ENCODE data around the gene TIGAR. TPM values are rescaled to one million over a fixed set of nuclear protein-coding genes. Genes with fewer than 3 reads are reported as not detected.

The TIGAR gene
- total RNA-seq, 1 experiment from 2014 or later = 42.7 TPM

DNA sequence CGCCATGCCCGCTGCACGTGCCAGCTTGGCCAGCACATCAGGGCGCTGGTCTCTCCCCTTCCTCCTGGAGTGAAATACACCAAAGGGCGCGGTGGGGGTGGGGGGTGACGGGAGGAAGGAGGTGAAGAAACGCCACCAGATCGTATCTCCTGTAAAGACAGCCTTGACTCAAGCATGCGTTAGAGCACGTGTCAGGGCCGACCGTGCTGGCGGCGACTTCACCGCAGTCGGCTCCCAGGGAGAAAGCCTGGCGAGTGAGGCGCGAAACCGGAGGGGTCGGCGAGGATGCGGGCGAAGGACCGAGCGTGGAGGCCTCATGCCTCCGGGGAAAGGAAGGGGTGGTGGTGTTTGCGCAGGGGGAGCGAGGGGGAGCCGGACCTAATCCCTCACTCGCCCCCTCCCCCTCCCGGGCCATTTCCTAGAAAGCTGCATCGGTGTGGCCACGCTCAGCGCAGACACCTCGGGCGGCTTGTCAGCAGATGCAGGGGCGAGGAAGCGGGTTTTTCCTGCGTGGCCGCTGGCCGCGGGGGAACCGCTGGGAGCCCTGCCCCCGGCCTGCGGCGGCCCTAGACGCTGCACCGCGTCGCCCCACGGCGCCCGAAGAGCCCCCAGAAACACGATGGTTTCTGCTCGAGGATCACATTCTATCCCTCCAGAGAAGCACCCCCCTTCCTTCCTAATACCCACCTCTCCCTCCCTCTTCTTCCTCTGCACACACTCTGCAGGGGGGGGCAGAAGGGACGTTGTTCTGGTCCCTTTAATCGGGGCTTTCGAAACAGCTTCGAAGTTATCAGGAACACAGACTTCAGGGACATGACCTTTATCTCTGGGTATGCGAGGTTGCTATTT, 48.4 kb upstream of the TIGAR start:
- intact Hi-C loops (cut with micrococcal nuclease; ENCODE audit: unreplicated experiment) = loop anchor here (1.0 kb wide), 2 partner anchors 257 to 306 kb away; no protein-coding TSS in a partner anchor
- BruUV-seq (replicated peaks) = no TSS peak
- H3K4me3 Mint-ChIP-seq (ENCODE audit: unreplicated experiment) = peak overlapping the region; percentile 98
- peak overlapping the region; percentile 11 for H3K27ac Mint-ChIP-seq (ENCODE audit: unreplicated experiment)
- H3K4me1 ChIP-seq = peaks cover 43% of the 10 kb centered on the region
- peak in 1 of 2 experiments; percentile 71 for DNase-seq
- CTCF ChIA-PET = interaction anchor here (0.6 to 1.3 kb wide), 5 partner anchors 35 to 275 kb away, joined by 3 to 5 read pairs (median 4); no protein-coding TSS in a partner anchor
- H3K27me3 ChIP-seq (replicated peaks; ENCODE audit: control insufficient read depth, insufficient read depth, low read length) = peaks cover 25% of the 10 kb centered on the region
- H3K4me3 ChIP-seq (ENCODE audit: low read depth, low read length) = peak overlapping the region; percentile 27
- POLR2A ChIA-PET = interaction anchor here (0.6 to 1.5 kb wide), 2 partner anchors 273 to 460 kb away, joined by 4 to 5 read pairs; no protein-coding TSS in a partner anchor
- TF ChIP-seq, protein P1, sequence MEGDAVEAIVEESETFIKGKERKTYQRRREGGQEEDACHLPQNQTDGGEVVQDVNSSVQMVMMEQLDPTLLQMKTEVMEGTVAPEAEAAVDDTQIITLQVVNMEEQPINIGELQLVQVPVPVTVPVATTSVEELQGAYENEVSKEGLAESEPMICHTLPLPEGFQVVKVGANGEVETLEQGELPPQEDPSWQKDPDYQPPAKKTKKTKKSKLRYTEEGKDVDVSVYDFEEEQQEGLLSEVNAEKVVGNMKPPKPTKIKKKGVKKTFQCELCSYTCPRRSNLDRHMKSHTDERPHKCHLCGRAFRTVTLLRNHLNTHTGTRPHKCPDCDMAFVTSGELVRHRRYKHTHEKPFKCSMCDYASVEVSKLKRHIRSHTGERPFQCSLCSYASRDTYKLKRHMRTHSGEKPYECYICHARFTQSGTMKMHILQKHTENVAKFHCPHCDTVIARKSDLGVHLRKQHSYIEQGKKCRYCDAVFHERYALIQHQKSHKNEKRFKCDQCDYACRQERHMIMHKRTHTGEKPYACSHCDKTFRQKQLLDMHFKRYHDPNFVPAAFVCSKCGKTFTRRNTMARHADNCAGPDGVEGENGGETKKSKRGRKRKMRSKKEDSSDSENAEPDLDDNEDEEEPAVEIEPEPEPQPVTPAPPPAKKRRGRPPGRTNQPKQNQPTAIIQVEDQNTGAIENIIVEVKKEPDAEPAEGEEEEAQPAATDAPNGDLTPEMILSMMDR (IDR thresholded peaks at IDR 0.05; ENCODE audit: insufficient read depth in 1 of 2, low read depth in 1 of 2, low read length in 1 of 2, severe bottlenecking in 1 of 2, unreplicated experiment in 1 of 2) = no peak
- H3K9me3 ChIP-seq = no peaks in the 10 kb centered on the region
- H3K27me3 Mint-ChIP-seq (ENCODE audit: insufficient read depth, unreplicated experiment) = peaks cover 47% of the 10 kb centered on the region
- H3K9me3 Mint-ChIP-seq (ENCODE audit: unreplicated experiment) = no peaks in the 10 kb centered on the region
- peaks cover 51% of the 10 kb centered on the region for H3K4me1 Mint-ChIP-seq (ENCODE audit: low read depth, unreplicated experiment)
- H3K36me3 ChIP-seq (ENCODE audit: control insufficient read depth, insufficient read depth, low read length) = no peaks in the 10 kb centered on the region
- peaks cover 62% of the 10 kb centered on the region for H3K36me3 Mint-ChIP-seq (ENCODE audit: insufficient read depth, unreplicated experiment)

DNA sequence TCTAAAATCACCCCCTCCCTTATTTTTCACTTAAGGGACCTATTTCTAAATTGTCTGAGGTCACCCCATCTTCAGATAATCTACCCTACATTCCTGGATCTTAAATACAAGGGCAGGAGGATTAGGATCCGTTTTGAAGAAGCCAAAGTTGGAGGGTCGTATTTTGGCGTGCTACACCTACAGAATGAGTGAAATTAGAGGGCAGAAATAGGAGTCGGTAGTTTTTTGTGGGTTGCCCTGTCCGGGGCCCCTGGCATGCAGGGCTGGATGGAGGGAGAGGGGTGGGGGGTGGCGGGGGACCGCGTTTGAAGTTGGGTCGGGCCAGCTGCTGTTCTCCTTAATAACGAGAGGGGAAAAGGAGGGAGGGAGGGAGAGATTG, 47.8 kb upstream of the TIGAR start:
- Histone ChIP-seq H3K9me3 (no peaks in the 10 kb centered on the region), H3K4me3 (ENCODE audit: low read depth, low read length) (peak overlapping the region; percentile 48), H3K27me3 (replicated peaks; ENCODE audit: control insufficient read depth, insufficient read depth, low read length) (peaks cover 25% of the 10 kb centered on the region), H3K36me3 (ENCODE audit: control insufficient read depth, insufficient read depth, low read length) (no peaks in the 10 kb centered on the region), H3K4me1 (peaks cover 50% of the 10 kb centered on the region)
- ChIA-PET POLR2A (interaction anchor here (1.5 kb wide), 1 partner anchor 274 kb away, joined by 4 read pairs; no protein-coding TSS in a partner anchor), CTCF (interaction anchor here (0.7 to 1.3 kb wide), 3 partner anchors 34 to 835 kb away, joined by 3 to 4 read pairs (median 3); no protein-coding TSS in a partner anchor)
- no TSS peak for BruUV-seq (replicated peaks)
- Mint-ChIP-seq H3K9me3 (ENCODE audit: unreplicated experiment) (no peaks in the 10 kb centered on the region), H3K4me1 (ENCODE audit: low read depth, unreplicated experiment) (peaks cover 57% of the 10 kb centered on the region), H3K36me3 (ENCODE audit: insufficient read depth, unreplicated experiment) (peaks cover 66% of the 10 kb centered on the region), H3K4me3 (ENCODE audit: unreplicated experiment) (peak overlapping the region; percentile 98), H3K27ac (ENCODE audit: unreplicated experiment) (no peak overlapping the region), H3K27me3 (ENCODE audit: insufficient read depth, unreplicated experiment) (peaks cover 41% of the 10 kb centered on the region)
- TF ChIP-seq, protein P1 (IDR thresholded peaks at IDR 0.05; ENCODE audit: insufficient read depth in 1 of 2, low read depth in 1 of 2, low read length in 1 of 2, severe bottlenecking in 1 of 2, unreplicated experiment in 1 of 2) = no peak
- DNase-seq = no peak
- intact Hi-C loops (cut with micrococcal nuclease; ENCODE audit: unreplicated experiment) = loop anchor here (1.0 kb wide), 2 partner anchors 258 to 307 kb away; no protein-coding TSS in a partner anchor

DNA sequence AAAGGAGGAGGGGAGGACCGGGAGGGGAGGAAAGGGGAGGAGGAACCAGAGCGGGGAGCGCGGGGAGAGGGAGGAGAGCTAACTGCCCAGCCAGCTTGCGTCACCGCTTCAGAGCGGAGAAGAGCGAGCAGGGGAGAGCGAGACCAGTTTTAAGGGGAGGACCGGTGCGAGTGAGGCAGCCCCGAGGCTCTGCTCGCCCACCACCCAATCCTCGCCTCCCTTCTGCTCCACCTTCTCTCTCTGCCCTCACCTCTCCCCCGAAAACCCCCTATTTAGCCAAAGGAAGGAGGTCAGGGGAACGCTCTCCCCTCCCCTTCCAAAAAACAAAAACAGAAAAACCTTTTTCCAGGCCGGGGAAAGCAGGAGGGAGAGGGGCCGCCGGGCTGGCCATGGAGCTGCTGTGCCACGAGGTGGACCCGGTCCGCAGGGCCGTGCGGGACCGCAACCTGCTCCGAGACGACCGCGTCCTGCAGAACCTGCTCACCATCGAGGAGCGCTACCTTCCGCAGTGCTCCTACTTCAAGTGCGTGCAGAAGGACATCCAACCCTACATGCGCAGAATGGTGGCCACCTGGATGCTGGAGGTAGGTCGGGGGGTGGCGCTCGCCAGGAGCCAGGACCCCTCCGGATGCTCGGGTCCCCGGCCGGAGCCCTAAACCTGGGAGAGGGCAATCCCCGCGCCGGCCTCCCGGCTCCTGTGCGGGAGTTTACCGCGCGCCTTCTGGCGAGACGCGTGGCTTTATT, 47.2 kb upstream of the TIGAR start, which contains the start of gene CCND2:
TSS of gene CCND2 (plus strand) at position 111 of the 744 bp plus-strand sequence. CDS start at position 390, 279 bp downstream.
- TF ChIP-seq, protein P1 (IDR thresholded peaks at IDR 0.05; ENCODE audit: insufficient read depth in 1 of 2, low read depth in 1 of 2, low read length in 1 of 2, severe bottlenecking in 1 of 2, unreplicated experiment in 1 of 2) = no peak
- no peaks in the 10 kb centered on the region for H3K9me3 ChIP-seq
- intact Hi-C loops (cut with micrococcal nuclease; ENCODE audit: unreplicated experiment) = loop anchor here (1.0 kb wide), 2 partner anchors 259 to 308 kb away; no protein-coding TSS in a partner anchor
- peaks cover 67% of the 10 kb centered on the region for H3K36me3 Mint-ChIP-seq (ENCODE audit: insufficient read depth, unreplicated experiment)
- peaks cover 24% of the 10 kb centered on the region for H3K27me3 ChIP-seq (replicated peaks; ENCODE audit: control insufficient read depth, insufficient read depth, low read length)
- peaks cover 55% of the 10 kb centered on the region for H3K4me1 ChIP-seq
- peaks cover 58% of the 10 kb centered on the region for H3K4me1 Mint-ChIP-seq (ENCODE audit: low read depth, unreplicated experiment)
- peak within 1 kb of the TSS; percentile 98 for H3K4me3 Mint-ChIP-seq (ENCODE audit: unreplicated experiment)
- peak within 1 kb of the TSS; percentile 48 for H3K4me3 ChIP-seq (ENCODE audit: low read depth, low read length)
- ChIA-PET POLR2A (interaction anchor here (1.5 kb wide), 1 partner anchor 275 kb away, joined by 4 read pairs; no protein-coding TSS in a partner anchor), CTCF (interaction anchor here (0.7 to 1.3 kb wide), 3 partner anchors 34 to 835 kb away, joined by 3 to 4 read pairs (median 3); no protein-coding TSS in a partner anchor)
- peak within 1 kb of the TSS; percentile 94 for H3K27ac Mint-ChIP-seq (ENCODE audit: unreplicated experiment)
- no peaks in the 10 kb centered on the region for H3K36me3 ChIP-seq (ENCODE audit: control insufficient read depth, insufficient read depth, low read length)
- H3K9me3 Mint-ChIP-seq (ENCODE audit: unreplicated experiment) = no peaks in the 10 kb centered on the region
- peaks cover 36% of the 10 kb centered on the region for H3K27me3 Mint-ChIP-seq (ENCODE audit: insufficient read depth, unreplicated experiment)
- TSS peak; percentile 54 for BruUV-seq (replicated peaks)
- DNase-seq = peak; percentile 81 to 83

Measured in Caco-2 (cell line).